Stimulated activated CD8-positive, alpha-beta memory T cell treated with anti-CD3 and anti-CD28 coated beads, Interleukin-12 subunit alpha, Interleukin-12 subunit beta, amount 100 ng/mL, for 4 hours (primary cell): Measurements from ENCODE around the gene KRT73.

Experiments used
- DNase-seq: peaks from one replicate; pipeline ENCODE4 v3.0.0-alpha.2; 2020; ENCODE audit warnings: low read depth

KRT73 gene

GRCh38 chr12:52618216-52618615 lies at the start of gene KRT73:
Gene KRT73, minus strand, starts transcription at chr12:52618559. Its CDS starts 35 bp downstream, at chr12:52618524.
- DNase-seq = no peak

GRCh38 chr12:52667931-52668330 lies 49.6 kb upstream of the KRT73 start:
- DNase-seq = no peak

- DNase-seq = no peak
Measured at GRCh38 chr12:52667509-52667908, 49.1 kb upstream of the KRT73 start.

- DNase-seq = no peak
Measured at GRCh38 chr12:52666471-52666870, 48.1 kb upstream of the KRT73 start.

GRCh38 chr12:52663420-52663819 lies 45.1 kb upstream of the KRT73 start:
- DNase-seq = no peak

GRCh38 chr12:52662918-52663229 lies 44.5 kb upstream of the KRT73 start:
- DNase-seq = no peak

- no peak for DNase-seq
Measured at GRCh38 chr12:52662093-52662917, 43.9 kb upstream of the KRT73 start.

- DNase-seq = no peak
Measured at GRCh38 chr12:52661668-52662067, 43.3 kb upstream of the KRT73 start.

GRCh38 chr12:52660934-52661499 lies 42.7 kb upstream of the KRT73 start:
- DNase-seq = no peak

- DNase-seq = no peak
Measured at GRCh38 chr12:52659951-52660350, 41.6 kb upstream of the KRT73 start.

GRCh38 chr12:52659395-52659794 lies 41.0 kb upstream of the KRT73 start:
- DNase-seq = no peak

- no peak for DNase-seq
Measured at GRCh38 chr12:52658196-52658595, 39.8 kb upstream of the KRT73 start.

- no peak for DNase-seq
Measured at GRCh38 chr12:52657250-52657902, 39.0 kb upstream of the KRT73 start.

GRCh38 chr12:52656616-52657015 lies 38.3 kb upstream of the KRT73 start:
- no peak for DNase-seq

- DNase-seq = no peak
Measured at GRCh38 chr12:52655720-52656124, 37.4 kb upstream of the KRT73 start.

- DNase-seq = no peak
Measured at GRCh38 chr12:52655251-52655650, 36.9 kb upstream of the KRT73 start.

- no peak for DNase-seq
Measured at GRCh38 chr12:52651726-52652261, 33.4 kb upstream of the KRT73 start, which contains the start of gene KRT2. Gene KRT2, minus strand, starts transcription at chr12:52652211. Its CDS starts 69 bp downstream, at chr12:52652142.

- DNase-seq = no peak
Measured at GRCh38 chr12:52650520-52651081, 32.2 kb upstream of the KRT73 start.

GRCh38 chr12:52649066-52649465 lies 30.7 kb upstream of the KRT73 start:
- DNase-seq = no peak

GRCh38 chr12:52648012-52648550 lies 29.7 kb upstream of the KRT73 start:
- DNase-seq = no peak

GRCh38 chr12:52647601-52648000 lies 29.2 kb upstream of the KRT73 start:
- DNase-seq = no peak

- no peak for DNase-seq
Measured at GRCh38 chr12:52646613-52647012, 28.3 kb upstream of the KRT73 start.
